ENCODE data around the gene KCNJ2. TPM values are rescaled to one million over a fixed set of nuclear protein-coding genes. Genes with fewer than 3 reads are reported as not detected.

KCNJ2 gene
- total RNA-seq, 1 experiment from 2014 or later, result 0.70 TPM

DNA sequence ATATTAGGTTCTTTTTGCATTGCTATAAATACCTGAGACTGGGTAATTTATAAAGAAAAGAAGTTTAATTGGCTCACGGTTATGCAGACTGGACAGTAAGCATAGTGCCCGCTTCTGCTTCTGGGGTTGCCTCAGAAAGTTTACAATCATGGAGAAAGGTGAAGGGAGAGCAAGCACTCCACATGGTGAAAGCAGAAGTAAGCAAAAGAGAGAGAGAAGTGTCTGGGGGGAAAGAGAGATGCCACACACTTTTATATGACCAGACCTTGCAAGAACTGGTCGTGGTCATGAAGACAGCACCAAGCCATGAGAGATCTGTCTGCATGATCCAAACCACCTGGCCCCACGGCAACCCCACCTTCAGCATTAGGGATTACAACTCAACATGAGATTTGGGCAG, 48.9 kb upstream of the KCNJ2 start:
- Histone ChIP-seq H3K9me3 (peaks cover 5% of the 10 kb centered on the region; the same call in 1 of the 2 replicates), H3K27me3 (replicated peaks; ENCODE audit: control insufficient read depth, insufficient read depth, low read length) (no peaks in the 10 kb centered on the region), H3K4me1 (peaks cover 27% of the 10 kb centered on the region), H3K36me3 (ENCODE audit: control insufficient read depth, insufficient read depth, low read length) (no peaks in the 10 kb centered on the region), H3K4me3 (ENCODE audit: low read depth, low read length) (no peak overlapping the region)
- H3K4me1 Mint-ChIP-seq (ENCODE audit: low read depth, unreplicated experiment), result peaks cover 29% of the 10 kb centered on the region
- intact Hi-C loops (cut with micrococcal nuclease; ENCODE audit: unreplicated experiment), result no loop called here
- ChIA-PET CTCF (no interaction called here), POLR2A (no interaction called here)
- peaks cover 10% of the 10 kb centered on the region for H3K36me3 Mint-ChIP-seq (ENCODE audit: insufficient read depth, unreplicated experiment)
- no peak for DNase-seq
- no TSS peak for BruUV-seq (replicated peaks)
- no peak overlapping the region for H3K27ac Mint-ChIP-seq (ENCODE audit: unreplicated experiment)
- TF ChIP-seq, protein P1, sequence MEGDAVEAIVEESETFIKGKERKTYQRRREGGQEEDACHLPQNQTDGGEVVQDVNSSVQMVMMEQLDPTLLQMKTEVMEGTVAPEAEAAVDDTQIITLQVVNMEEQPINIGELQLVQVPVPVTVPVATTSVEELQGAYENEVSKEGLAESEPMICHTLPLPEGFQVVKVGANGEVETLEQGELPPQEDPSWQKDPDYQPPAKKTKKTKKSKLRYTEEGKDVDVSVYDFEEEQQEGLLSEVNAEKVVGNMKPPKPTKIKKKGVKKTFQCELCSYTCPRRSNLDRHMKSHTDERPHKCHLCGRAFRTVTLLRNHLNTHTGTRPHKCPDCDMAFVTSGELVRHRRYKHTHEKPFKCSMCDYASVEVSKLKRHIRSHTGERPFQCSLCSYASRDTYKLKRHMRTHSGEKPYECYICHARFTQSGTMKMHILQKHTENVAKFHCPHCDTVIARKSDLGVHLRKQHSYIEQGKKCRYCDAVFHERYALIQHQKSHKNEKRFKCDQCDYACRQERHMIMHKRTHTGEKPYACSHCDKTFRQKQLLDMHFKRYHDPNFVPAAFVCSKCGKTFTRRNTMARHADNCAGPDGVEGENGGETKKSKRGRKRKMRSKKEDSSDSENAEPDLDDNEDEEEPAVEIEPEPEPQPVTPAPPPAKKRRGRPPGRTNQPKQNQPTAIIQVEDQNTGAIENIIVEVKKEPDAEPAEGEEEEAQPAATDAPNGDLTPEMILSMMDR (IDR thresholded peaks at IDR 0.05; ENCODE audit: insufficient read depth in 1 of 2, low read depth in 1 of 2, low read length in 1 of 2, severe bottlenecking in 1 of 2, unreplicated experiment in 1 of 2), result no peak
- no peaks in the 10 kb centered on the region for H3K27me3 Mint-ChIP-seq (ENCODE audit: insufficient read depth, unreplicated experiment)
- H3K4me3 Mint-ChIP-seq (ENCODE audit: unreplicated experiment), result no peak overlapping the region
- H3K9me3 Mint-ChIP-seq (ENCODE audit: unreplicated experiment), result peaks cover 10% of the 10 kb centered on the region

DNA sequence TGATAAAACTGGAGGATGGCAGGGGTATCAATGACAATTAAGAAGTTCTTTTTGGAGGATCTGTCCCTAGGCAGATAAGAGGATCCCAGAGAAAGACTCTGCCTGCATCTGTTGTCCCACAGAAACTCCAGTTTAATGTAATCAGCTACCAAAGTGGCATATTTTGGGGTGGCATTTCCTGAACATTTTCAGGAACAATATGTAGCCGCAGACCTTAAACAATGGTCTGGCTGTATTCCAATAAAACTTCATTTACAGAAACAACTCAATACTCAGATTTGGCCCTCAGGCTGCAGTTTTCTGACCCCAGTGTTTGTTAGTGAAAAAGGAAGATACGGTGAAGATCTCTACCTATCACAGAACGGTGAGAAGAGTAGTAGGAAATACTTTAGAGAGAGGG, 48.2 kb upstream of the KCNJ2 start:
- TF ChIP-seq, protein P1 (IDR thresholded peaks at IDR 0.05; ENCODE audit: insufficient read depth in 1 of 2, low read depth in 1 of 2, low read length in 1 of 2, severe bottlenecking in 1 of 2, unreplicated experiment in 1 of 2), result no peak
- H3K36me3 Mint-ChIP-seq (ENCODE audit: insufficient read depth, unreplicated experiment), result peaks cover 10% of the 10 kb centered on the region
- no peak overlapping the region for H3K4me3 Mint-ChIP-seq (ENCODE audit: unreplicated experiment)
- BruUV-seq (replicated peaks), result no TSS peak
- CTCF ChIA-PET, result no interaction called here
- peaks cover 10% of the 10 kb centered on the region for H3K9me3 Mint-ChIP-seq (ENCODE audit: unreplicated experiment)
- H3K4me1 Mint-ChIP-seq (ENCODE audit: low read depth, unreplicated experiment), result peaks cover 31% of the 10 kb centered on the region
- Histone ChIP-seq H3K36me3 (ENCODE audit: control insufficient read depth, insufficient read depth, low read length) (no peaks in the 10 kb centered on the region), H3K4me1 (peaks cover 30% of the 10 kb centered on the region), H3K9me3 (peaks cover 5% of the 10 kb centered on the region; the same call in 1 of the 2 replicates), H3K27me3 (replicated peaks; ENCODE audit: control insufficient read depth, insufficient read depth, low read length) (no peaks in the 10 kb centered on the region), H3K4me3 (ENCODE audit: low read depth, low read length) (no peak overlapping the region)
- no peak for DNase-seq
- H3K27me3 Mint-ChIP-seq (ENCODE audit: insufficient read depth, unreplicated experiment), result no peaks in the 10 kb centered on the region
- H3K27ac Mint-ChIP-seq (ENCODE audit: unreplicated experiment), result no peak overlapping the region
- POLR2A ChIA-PET, result no interaction called here
- intact Hi-C loops (cut with micrococcal nuclease; ENCODE audit: unreplicated experiment), result no loop called here

- ChIA-PET POLR2A (no interaction called here), CTCF (no interaction called here)
- DNase-seq, result no peak
- H3K9me3 Mint-ChIP-seq (ENCODE audit: unreplicated experiment), result peaks cover 10% of the 10 kb centered on the region
- TF ChIP-seq, protein P1 (IDR thresholded peaks at IDR 0.05; ENCODE audit: insufficient read depth in 1 of 2, low read depth in 1 of 2, low read length in 1 of 2, severe bottlenecking in 1 of 2, unreplicated experiment in 1 of 2), result no peak
- intact Hi-C loops (cut with micrococcal nuclease; ENCODE audit: unreplicated experiment), result no loop called here
- no peaks in the 10 kb centered on the region for H3K27me3 ChIP-seq (replicated peaks; ENCODE audit: control insufficient read depth, insufficient read depth, low read length)
- H3K4me3 Mint-ChIP-seq (ENCODE audit: unreplicated experiment), result no peak overlapping the region
- H3K9me3 ChIP-seq, result no peaks in the 10 kb centered on the region
- H3K4me1 Mint-ChIP-seq (ENCODE audit: low read depth, unreplicated experiment), result peaks cover 43% of the 10 kb centered on the region
- no peaks in the 10 kb centered on the region for H3K36me3 ChIP-seq (ENCODE audit: control insufficient read depth, insufficient read depth, low read length)
- H3K27me3 Mint-ChIP-seq (ENCODE audit: insufficient read depth, unreplicated experiment), result no peaks in the 10 kb centered on the region
- no peak overlapping the region for H3K27ac Mint-ChIP-seq (ENCODE audit: unreplicated experiment)
- BruUV-seq (replicated peaks), result no TSS peak
- H3K36me3 Mint-ChIP-seq (ENCODE audit: insufficient read depth, unreplicated experiment), result no peaks in the 10 kb centered on the region
- peaks cover 28% of the 10 kb centered on the region for H3K4me1 ChIP-seq
- H3K4me3 ChIP-seq (ENCODE audit: low read depth, low read length), result no peak overlapping the region
Measured at GRCh38 chr17:70123193-70123592, 46.1 kb upstream of the KCNJ2 start.
